MM.1S (cell line): ENCODE results near the gene XCL2.

ENCODE experiments used
- DNase-seq: peaks from one replicate; pipeline ENCODE4 v3.0.0-alpha.2; 2015
- H2AFZ ChIP-seq: fragments of 300-600 bp; sonication (generic); 2 replicates; pipeline ENCODE4 v1.6.0; 2016; ENCODE audit warnings: antibody characterized with exemption, low read length
- H3F3A ChIP-seq: fragments of 300-600 bp; sonication (generic); 2 replicates; pipeline ENCODE4 v1.6.1; 2016; ENCODE audit warnings: mild to moderate bottlenecking, antibody characterized with exemption, low read length, moderate library complexity, mixed read lengths; ENCODE audit not compliant: insufficient read depth
- H3K27ac ChIP-seq: fragments of 300-600 bp; sonication (generic); 2 replicates; pipeline ENCODE4 v1.5.1; 2016; ENCODE audit warnings: mild to moderate bottlenecking, low read length
- H3K27me3 ChIP-seq: fragments of 300-600 bp; sonication (generic); replicated peaks from 2 replicates; pipeline ENCODE4 v1.6.0; 2016; ENCODE audit warnings: low read length; ENCODE audit not compliant: insufficient read depth
- H3K36me3 ChIP-seq: fragments of 300-600 bp; sonication (generic); replicated peaks from 2 replicates; pipeline ENCODE4 v1.6.1; 2016; ENCODE audit warnings: mild to moderate bottlenecking, low read length, mixed read lengths; ENCODE audit not compliant: insufficient read depth
- H3K4me1 ChIP-seq: fragments of 300-600 bp; sonication (generic); 2 replicates; pipeline ENCODE4 v1.6.1; 2016; ENCODE audit warnings: low read length, mixed read lengths
- H3K4me2 ChIP-seq: fragments of 300-600 bp; sonication (generic); 2 replicates; pipeline ENCODE4 v1.6.0; 2016; ENCODE audit warnings: low read depth, low read length
- H3K4me3 ChIP-seq: fragments of 300-600 bp; sonication (generic); 2 replicates; pipeline ENCODE4 v1.5.1; 2016; ENCODE audit warnings: low read length, mixed read lengths
- H3K79me2 ChIP-seq: fragments of 300-600 bp; sonication (generic); 2 replicates; pipeline ENCODE4 v1.6.1; 2016; ENCODE audit warnings: mixed run types, low read length, mixed read lengths
- H3K9ac ChIP-seq: fragments of 300-600 bp; sonication (generic); 2 replicates; pipeline ENCODE4 v1.6.1; 2016; ENCODE audit warnings: low read length, mixed read lengths
- H3K9me2 ChIP-seq: fragments of 300-600 bp; sonication (generic); replicated peaks from 2 replicates; pipeline ENCODE4 v1.6.1; 2016; ENCODE audit warnings: mild to moderate bottlenecking, low read length, mixed read lengths; ENCODE audit not compliant: insufficient read depth
- H3K9me3 ChIP-seq: fragments of 300-600 bp; sonication (generic); replicated peaks from 2 replicates; pipeline ENCODE4 v1.6.1; 2016; ENCODE audit warnings: mild to moderate bottlenecking, low read length, mixed read lengths; ENCODE audit not compliant: insufficient read depth
- H4K20me1 ChIP-seq: fragments of 300-600 bp; sonication (generic); 2 replicates; pipeline ENCODE4 v1.6.1; 2016; ENCODE audit warnings: mild to moderate bottlenecking, low read length, moderate library complexity, mixed read lengths; ENCODE audit not compliant: insufficient read depth
- CTCF ChIP-seq: fragments of 300-600 bp; sonication (generic); IDR thresholded peaks from 2 replicates; pipeline ENCODE4 v1.5.1; 2016; ENCODE audit warnings: antibody characterized with exemption, low read length, mixed read lengths
- EZH2 ChIP-seq: fragments of 300-600 bp; sonication (generic); optimal IDR thresholded peaks from 2 replicates; pipeline ENCODE3; 2017; ENCODE audit warnings: low read depth, mild to moderate bottlenecking, antibody characterized with exemption, low read length, mixed read lengths
- EZH2phosphoT487 ChIP-seq: fragments of 300-600 bp; sonication (generic); IDR thresholded peaks from 2 replicates; pipeline ENCODE4 v1.6.1; 2018; ENCODE audit warnings: antibody characterized with exemption, low read length

Gene XCL2

GRCh38 chr1:168520832-168521231, 23.0 kb downstream of the XCL2 start:
- Histone ChIP-seq H3K27me3 (no peaks in the 10 kb centered on the region), H4K20me1 (no peaks in the 10 kb centered on the region), H3F3A (peaks cover 8% of the 10 kb centered on the region; the same call in 1 of the 2 replicates), H3K9ac (no peak overlapping the region), H3K9me2 (no peaks in the 10 kb centered on the region), H3K79me2 (no peaks in the 10 kb centered on the region), H3K4me2 (no peak overlapping the region), H3K9me3 (no peaks in the 10 kb centered on the region), H2AFZ (no peak overlapping the region), H3K4me3 (no peak overlapping the region), H3K36me3 (no peaks in the 10 kb centered on the region), H3K27ac (no peak overlapping the region), H3K4me1 (peaks cover 11% of the 10 kb centered on the region)
- DNase-seq = no peak
- no peak for TF ChIP-seq EZH2
- TF ChIP-seq CTCF = no peak
- TF ChIP-seq EZH2phosphoT487 = no peak

GRCh38 chr1:168520052-168520751, 23.6 kb downstream of the XCL2 start:
- Histone ChIP-seq H3K36me3 (no peaks in the 10 kb centered on the region), H3K9ac (no peak overlapping the region), H3K9me3 (no peaks in the 10 kb centered on the region), H3K27me3 (no peaks in the 10 kb centered on the region), H3K4me3 (no peak overlapping the region), H3F3A (peaks cover 8% of the 10 kb centered on the region; the same call in 1 of the 2 replicates), H3K9me2 (no peaks in the 10 kb centered on the region), H2AFZ (no peak overlapping the region), H3K4me2 (no peak overlapping the region), H3K79me2 (no peaks in the 10 kb centered on the region), H3K4me1 (peaks cover 11% of the 10 kb centered on the region), H3K27ac (no peak overlapping the region), H4K20me1 (no peaks in the 10 kb centered on the region)
- DNase-seq = no peak
- TF ChIP-seq CTCF (no peak), EZH2phosphoT487 (no peak), EZH2 (no peak)

- DNase-seq = no peak
- Histone ChIP-seq H3K79me2 (no peaks in the 10 kb centered on the region), H4K20me1 (no peaks in the 10 kb centered on the region), H3K9me3 (no peaks in the 10 kb centered on the region), H2AFZ (no peak overlapping the region), H3K9me2 (no peaks in the 10 kb centered on the region), H3K9ac (no peak overlapping the region), H3K27ac (no peak overlapping the region), H3K4me2 (no peak overlapping the region), H3K36me3 (no peaks in the 10 kb centered on the region), H3K27me3 (no peaks in the 10 kb centered on the region), H3K4me3 (no peak overlapping the region), H3F3A (peaks cover 8% of the 10 kb centered on the region; the same call in 1 of the 2 replicates), H3K4me1 (peaks cover 11% of the 10 kb centered on the region)
- TF ChIP-seq EZH2phosphoT487 (no peak), CTCF (no peak), EZH2 (no peak)
These were observed 25.0 kb downstream of the XCL2 start for GRCh38 chr1:168518813-168519212.
